Activated CD8-positive, alpha-beta memory T cell treated with anti-CD3 and anti-CD28 coated beads, Interleukin-2, amount 50 U/mL, for 1 hour (primary cell): ENCODE results near the gene FANCL.
"Not testable (repeated sequence)": the region's sequence is repeated elsewhere in the genome, so short reads cannot be mapped to it uniquely, and the experiment has no call there.

Experiments
- DNase-seq: peaks from one replicate; pipeline ENCODE4 v3.0.0-alpha.2; 2020; ENCODE audit errors: extremely low read depth

The FANCL gene

GRCh38 chr2:58145769-58146168 is 95.4 kb downstream of the FANCL start:
- DNase-seq: not testable (repeated sequence)

DNA sequence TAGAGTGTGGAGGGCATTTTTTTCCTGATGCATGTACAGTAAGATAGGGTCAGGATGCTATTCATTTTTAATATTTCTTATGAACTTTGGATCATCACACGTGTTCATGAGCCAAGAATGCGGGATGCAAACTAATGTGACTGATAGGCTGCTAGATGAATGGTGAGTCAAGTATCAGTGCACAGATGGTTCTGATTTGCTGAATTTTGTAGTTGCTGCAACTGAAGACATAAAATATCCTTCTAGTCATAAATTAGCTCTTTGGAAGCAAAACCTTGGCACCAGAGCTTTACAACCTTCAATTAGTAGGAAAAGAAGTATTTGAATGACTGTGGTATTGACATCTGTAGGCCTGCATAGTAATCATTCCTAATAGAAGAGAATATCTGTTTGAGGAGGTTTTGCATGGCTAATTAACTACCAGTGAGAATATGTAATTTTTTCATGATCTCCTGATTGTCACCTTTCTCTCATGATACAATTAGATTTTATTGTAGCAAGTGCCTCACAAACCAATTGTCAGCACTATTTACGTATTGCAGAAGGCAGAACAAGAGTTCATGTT is 100.5 kb downstream of the FANCL start:
- no peak for DNase-seq

DNA sequence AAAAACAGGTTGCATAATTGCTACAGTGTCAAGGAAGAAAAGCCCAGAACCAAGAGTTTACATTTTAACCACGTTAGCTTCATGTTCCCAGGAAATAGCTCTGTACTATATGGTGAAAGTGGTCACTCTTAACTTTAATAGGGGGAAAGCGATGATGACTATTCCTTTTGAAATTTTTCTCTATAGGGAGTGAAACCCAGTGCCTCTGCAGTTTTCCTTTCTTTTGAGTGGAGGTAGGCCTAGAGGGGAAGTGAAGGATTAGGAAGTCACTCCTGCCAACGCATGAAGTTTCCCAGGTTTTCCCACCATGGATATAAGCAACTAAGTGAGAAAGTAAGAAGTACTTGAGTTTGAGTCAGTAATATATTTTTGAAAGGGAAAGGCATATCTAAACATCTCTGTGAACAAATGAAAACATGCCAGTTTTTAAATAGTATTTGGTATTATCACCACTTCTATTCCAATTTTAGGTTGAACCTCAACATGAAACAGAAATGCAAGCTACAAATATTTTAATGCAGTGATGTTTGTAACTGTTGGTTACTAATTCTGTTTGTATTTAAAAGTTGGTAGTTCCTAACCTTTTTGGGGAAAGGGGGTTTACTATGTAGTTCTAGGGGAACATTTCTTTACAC is 102.6 kb downstream of the FANCL start:
- DNase-seq: no peak

GRCh38 chr2:58137856-58138255 is 103.3 kb downstream of the FANCL start:
- DNase-seq: no peak

DNA sequence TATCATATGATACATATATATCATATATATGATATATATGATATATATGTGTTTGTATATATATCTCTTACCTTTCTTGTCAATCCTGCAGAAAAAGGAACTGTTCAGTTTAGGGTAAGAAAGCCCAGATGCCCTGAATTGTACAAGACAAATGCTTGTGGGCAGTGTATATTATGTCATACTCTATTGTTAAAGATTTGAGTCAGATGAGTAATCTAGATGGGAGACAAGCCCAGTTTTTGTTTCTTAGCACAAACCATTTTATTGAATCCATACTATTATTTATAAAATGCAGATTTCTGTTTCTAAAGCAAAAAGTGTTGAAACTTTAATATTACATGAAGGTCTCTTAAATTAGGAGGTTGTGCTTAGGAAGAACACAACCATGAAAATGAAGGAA is 103.9 kb downstream of the FANCL start:
- no peak for DNase-seq

DNA sequence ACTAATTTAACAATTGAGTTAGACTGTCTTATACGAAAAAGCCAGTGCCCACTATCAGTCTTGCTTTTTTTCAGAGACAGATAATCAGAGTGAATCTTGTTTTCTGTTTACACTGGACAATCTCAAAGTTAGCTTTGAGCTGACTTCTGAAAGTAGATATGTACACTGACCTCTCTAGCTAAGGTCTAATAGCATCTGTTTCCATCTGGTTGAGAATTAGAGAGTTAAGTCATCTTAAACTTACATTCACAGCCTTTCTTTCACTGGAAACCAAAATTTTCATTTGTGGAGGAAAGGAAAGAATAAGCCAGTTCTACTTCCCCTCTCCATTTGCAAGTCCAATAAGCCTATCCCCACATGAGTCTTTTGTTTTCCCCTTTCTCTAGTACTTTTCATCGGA is 105.3 kb downstream of the FANCL start:
- DNase-seq: no peak

- DNase-seq: no peak
Measured at GRCh38 chr2:58133395-58133794, 107.7 kb downstream of the FANCL start.

DNA sequence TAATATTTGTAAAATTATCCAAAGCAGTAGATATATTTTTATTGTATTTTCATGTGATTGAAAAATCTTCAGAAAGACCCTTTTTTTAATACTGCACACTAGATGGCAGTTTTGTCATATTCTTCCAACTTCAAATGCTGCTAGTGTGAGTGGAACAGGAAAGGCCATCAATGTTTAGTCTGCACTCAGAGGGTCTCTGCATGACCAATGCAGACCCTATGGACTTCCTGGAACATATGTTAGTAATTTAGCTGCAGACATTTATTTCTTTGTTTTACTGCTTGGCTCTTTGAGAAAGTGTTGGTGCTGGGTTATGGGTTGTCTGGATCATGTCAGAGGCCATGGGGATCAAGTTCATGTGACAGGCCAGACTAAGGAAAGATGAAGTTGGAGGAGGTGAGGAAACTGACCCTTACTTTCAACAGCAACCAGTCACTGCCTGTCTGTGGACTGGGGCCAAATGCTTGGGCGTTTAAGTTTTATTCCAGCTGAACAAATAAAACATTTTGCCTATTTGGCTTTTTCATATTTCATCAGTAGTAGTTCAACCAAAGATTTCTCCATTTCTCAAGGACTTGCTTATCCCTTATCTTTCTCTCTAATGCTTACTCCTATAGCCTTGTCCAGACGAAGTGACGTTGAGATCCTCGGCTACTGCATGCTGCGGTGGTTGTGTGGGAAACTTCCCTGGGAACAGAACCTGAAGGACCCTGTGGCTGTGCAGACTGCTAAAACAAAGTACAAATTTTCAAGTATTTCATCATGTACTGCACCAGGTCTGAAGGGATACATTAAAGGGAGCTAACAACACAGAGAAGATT is 109.7 kb downstream of the FANCL start:
- no peak for DNase-seq

DNA sequence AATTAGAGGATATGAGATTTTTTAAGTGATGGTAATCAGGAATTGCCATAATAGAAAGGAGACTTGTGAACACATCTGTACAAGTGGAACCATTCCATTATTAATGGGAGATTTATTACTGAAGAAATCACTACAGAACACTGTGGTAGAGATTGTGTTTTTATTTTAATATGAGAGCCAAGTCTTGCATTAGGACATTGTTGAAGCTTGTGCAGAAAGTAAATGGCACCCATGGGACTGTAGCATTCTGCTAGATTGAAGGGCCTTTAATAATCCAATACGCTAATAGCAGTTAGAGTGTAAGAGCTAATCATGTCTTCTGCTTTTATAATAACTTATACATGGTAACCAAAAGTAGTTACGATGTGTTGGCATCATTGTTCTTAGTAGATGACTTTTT is 110.9 kb downstream of the FANCL start:
- DNase-seq: no peak

- DNase-seq: no peak
Measured at GRCh38 chr2:58127111-58127510, 114.0 kb downstream of the FANCL start.

DNA sequence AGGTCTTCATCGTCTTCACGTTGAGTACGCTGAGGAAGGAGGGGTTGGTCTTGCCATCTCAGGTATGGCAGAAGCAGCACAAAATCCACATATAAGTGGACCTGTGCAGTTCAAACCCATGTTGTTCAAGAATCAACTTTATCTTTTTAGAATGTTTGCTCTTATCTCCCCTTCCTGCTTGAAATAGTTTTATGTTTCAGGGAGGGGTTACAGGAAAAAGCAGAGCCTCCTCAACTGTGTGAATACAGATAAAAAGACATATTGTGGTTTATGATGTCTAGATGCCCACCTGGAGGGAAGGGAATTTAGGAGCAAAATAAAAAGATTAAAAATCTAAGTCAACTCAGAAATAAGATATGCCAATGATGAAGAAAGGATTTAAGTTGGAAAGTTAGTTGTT is 118.6 kb downstream of the FANCL start:
- no peak for DNase-seq

- no peak for DNase-seq
Measured at GRCh38 chr2:58122040-58122439, 119.1 kb downstream of the FANCL start.

DNA sequence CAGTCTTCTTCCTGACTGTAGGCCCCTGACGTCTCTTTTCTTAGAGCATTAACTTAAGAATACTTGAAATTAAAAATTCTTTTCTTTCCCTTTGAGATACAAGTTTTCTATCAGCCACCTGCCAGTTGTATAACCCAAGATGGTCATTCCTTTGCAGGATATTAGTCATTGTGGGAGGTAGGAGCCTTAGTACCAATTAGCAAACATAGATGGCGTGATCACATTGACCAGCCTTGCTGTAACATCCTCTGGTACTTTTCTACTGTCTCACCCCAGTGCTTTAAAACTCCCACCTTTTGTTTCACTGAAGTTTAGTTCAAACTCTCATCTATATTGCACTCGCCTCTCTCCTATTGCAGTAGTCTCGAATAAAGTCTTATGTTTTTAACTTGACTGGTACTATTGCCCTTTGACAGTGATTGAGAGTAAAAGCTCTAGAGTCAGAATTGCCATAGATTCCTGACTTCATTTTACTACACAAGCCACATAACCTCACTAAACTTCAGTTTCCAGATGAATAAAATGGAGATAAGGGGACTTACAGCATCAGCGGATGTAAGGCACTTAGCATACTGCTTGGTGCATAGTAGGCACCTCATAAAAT is 120.4 kb downstream of the FANCL start:
- no peak for DNase-seq

DNA sequence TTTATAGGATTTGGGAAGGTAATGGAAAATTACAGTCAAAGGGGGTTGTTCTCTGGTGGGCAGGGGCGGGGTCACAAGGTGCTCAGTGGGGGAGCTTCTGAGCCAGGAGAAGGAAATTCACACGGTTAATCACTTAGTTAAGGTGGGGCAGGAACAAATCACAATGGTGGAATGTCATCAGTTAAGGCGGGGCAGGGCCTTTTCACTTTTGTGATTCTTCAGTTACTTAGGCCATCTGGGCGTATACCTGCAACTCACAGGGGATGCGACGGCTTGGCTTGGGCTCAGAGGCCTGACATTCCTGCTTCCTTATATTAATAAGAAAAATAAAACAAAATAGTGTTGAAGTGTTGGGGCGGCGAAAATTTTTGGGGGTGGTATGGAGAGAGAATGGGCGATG is 127.6 kb downstream of the FANCL start:
- not testable (repeated sequence) for DNase-seq

DNA sequence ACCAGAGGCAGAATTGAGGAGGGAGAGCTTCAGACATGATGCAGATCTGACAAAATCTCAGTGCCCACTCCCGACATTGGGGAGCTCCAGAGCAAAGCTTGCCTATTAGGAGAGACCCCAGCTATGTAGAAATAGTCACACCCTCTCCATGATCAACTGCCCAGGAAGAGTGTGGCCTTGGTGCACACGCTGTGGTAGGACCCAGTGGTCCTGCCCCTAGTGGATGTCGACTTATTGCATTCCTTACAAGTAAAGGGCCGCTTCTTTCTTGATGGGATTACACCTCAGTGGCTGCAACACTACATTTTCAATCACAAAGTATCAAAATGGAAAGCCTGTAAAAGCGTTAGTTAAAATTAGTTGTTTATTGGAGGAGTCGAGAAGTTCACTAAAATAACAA is 130.4 kb downstream of the FANCL start:
- no peak for DNase-seq

- DNase-seq: no peak
Measured at GRCh38 chr2:58109481-58109880, 131.6 kb downstream of the FANCL start.
